ENCODE results near the gene CCT2. TPM values are rescaled to one million over a fixed set of nuclear protein-coding genes. Genes with fewer than 3 reads are reported as not detected.
A peak's percentile ranks its signal among the peaks of the same experiment; 100 is the strongest.

The CCT2 gene
- total and polyA plus RNA-seq, 8 donors = 43.3 to 137 (median 78.3) TPM

DNA sequence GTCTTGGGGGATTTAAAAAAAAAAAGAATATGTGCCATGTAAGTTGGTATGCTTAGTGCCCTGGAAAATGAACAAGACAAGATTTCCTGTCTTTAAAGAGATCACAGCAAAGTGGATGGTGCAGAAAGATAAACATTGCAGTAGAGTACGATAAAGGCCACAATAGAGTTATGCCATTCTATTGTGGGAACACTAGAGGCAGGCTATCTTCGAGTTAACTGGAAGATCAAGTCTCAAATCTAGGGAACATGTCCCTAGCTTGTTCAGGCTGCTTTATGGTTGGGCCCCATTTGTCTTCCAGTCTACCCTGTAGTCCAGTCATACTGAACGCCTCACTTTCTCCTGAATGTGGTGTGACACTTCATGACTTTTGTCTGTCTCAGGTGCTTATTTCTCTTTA, 18.7 kb upstream of the CCT2 start:
- no peaks in the 10 kb centered on the region for H3K9me3 ChIP-seq
- TF ChIP-seq POLR2AphosphoS5 (IDR thresholded peaks at IDR 0.05) (no peak), CTCF (IDR thresholded peaks at IDR 0.05) (no peak), EP300 (IDR thresholded peaks at IDR 0.05) (no peak), POLR2A (IDR thresholded peaks at IDR 0.05) (no peak)
- intact Hi-C loops (cut with DNase I; ENCODE audit: low total_unique reads) = loop anchor here (10.0 kb wide), 1 partner anchor 92 kb away; the partner anchor contains the start of gene FRS2
- H3K36me3 ChIP-seq = peaks cover 9 to 56% (median 38%) of the 10 kb centered on the region in 4 donors
- 73 to 85% (median 76%) methylated on average over 3 of the region's 3 CpGs for WGBS, 5 donors
- H3K4me1 ChIP-seq = peaks cover 0 to 20% (median 0%) of the 10 kb centered on the region in 4 donors
- H3K4me3 ChIP-seq = no peak overlapping the region
- DNase-seq = no peak
- no peak overlapping the region for H3K27ac ChIP-seq
- H3K27me3 ChIP-seq = no peaks in the 10 kb centered on the region

DNA sequence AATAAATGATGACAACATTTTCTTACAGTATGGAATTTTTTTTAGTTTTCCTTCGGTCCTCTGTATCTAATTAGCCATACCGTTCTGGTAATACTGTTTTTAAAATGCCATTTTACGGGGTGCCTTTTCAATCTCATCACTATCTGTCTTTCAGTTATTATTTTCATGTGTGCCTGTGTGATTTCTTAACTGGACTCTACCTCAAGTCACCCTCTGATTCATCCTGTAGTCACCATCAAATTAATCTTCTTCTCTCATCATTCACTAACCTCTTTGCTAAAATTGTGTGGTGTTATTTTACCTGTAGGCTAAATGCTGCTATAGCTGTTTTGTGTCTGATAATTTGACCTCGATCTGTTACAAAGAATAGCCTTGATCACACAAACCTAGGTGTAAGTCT, 16.0 kb upstream of the CCT2 start:
- peaks cover 13 to 66% (median 47%) of the 10 kb centered on the region in 4 donors for H3K36me3 ChIP-seq
- H3K27ac ChIP-seq = no peak overlapping the region
- H3K27me3 ChIP-seq = no peaks in the 10 kb centered on the region
- no peak for DNase-seq
- intact Hi-C loops (cut with DNase I; ENCODE audit: low total_unique reads) = loop anchor here (10.0 kb wide), 1 partner anchor 94 kb away; the partner anchor contains the start of gene FRS2
- peaks cover 0 to 20% (median 0%) of the 10 kb centered on the region in 4 donors for H3K4me1 ChIP-seq
- 65 to 90% (median 77%) methylated on average over 4 of the region's 4 CpGs for WGBS, 5 donors
- no peak overlapping the region for H3K4me3 ChIP-seq
- no peaks in the 10 kb centered on the region for H3K9me3 ChIP-seq
- no peak for TF ChIP-seq POLR2AphosphoS5 (IDR thresholded peaks at IDR 0.05)
- no peak for TF ChIP-seq EP300 (IDR thresholded peaks at IDR 0.05)
- TF ChIP-seq POLR2A (IDR thresholded peaks at IDR 0.05) = no peak
- TF ChIP-seq CTCF (IDR thresholded peaks at IDR 0.05) = no peak

GRCh38 chr12:69570000-69570516, 15.2 kb upstream of the CCT2 start:
- Histone ChIP-seq H3K27me3 (no peaks in the 10 kb centered on the region), H3K4me1 (peaks cover 0 to 20% (median 0%) of the 10 kb centered on the region in 4 donors), H3K4me3 (no peak overlapping the region), H3K36me3 (peaks cover 18 to 68% (median 51%) of the 10 kb centered on the region in 4 donors), H3K27ac (no peak overlapping the region), H3K9me3 (no peaks in the 10 kb centered on the region)
- no peak for DNase-seq
- WGBS, 5 donors = 88 to 92% (median 89%) methylated on average over 10 of the region's 10 CpGs
- intact Hi-C loops (cut with DNase I; ENCODE audit: low total_unique reads) = loop anchor here (10.0 kb wide), 1 partner anchor 95 kb away; the partner anchor contains the start of gene FRS2
- TF ChIP-seq EP300 (IDR thresholded peaks at IDR 0.05) (no peak), CTCF (IDR thresholded peaks at IDR 0.05) (no peak), POLR2AphosphoS5 (IDR thresholded peaks at IDR 0.05) (no peak), POLR2A (IDR thresholded peaks at IDR 0.05) (no peak)

DNA sequence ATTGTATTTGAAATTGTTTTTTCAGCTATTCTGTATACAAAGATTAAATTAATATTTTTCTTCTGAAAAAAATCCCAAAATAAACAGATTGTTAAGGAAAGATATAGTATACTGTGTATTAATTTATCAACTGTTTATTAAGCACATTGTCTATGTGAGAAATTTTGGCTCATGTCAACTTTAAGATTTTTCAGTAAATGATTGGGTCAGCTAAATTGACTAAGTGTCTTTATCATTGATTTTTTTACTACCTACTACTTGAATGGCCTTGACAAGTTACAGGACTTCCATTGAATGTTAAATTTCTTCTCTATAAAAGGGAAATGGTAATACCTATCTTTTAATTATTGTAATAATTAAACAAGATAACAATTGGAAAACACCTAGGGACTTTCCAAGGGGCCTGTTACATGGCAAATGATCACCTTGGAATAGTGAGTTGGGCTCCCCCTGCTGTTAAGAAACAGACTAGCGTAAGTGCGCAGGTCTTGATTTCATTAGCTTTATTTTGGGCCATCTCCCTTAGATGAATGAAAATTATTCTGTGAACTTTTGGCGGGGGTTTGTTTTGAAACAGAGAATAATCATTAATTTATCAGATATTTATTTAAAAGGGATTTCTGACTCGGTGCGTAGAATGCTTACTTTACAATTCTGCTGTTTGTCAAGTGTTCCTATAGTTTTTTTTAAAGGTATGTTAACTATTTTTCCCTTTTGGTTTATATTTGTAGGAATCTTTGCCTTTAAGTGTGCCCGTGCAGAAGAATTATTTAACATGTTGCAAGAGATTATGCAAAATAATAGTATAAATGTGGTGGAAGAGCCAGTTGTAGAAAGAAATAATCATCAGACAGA, 14.5 kb upstream of the CCT2 start:
- WGBS, 5 donors = 24 to 41% (median 29%) methylated on average over 6 of the region's 6 CpGs
- peaks cover 18 to 68% (median 56%) of the 10 kb centered on the region in 4 donors for H3K36me3 ChIP-seq
- H3K9me3 ChIP-seq = no peaks in the 10 kb centered on the region
- H3K4me3 ChIP-seq = no peak overlapping the region
- peaks cover 0 to 20% (median 0%) of the 10 kb centered on the region in 4 donors for H3K4me1 ChIP-seq
- peak in 5 of 7 experiments; percentile 69 to 80 (median 73) for TF ChIP-seq CTCF (IDR thresholded peaks at IDR 0.05)
- no peak for TF ChIP-seq EP300 (IDR thresholded peaks at IDR 0.05)
- TF ChIP-seq POLR2AphosphoS5 (IDR thresholded peaks at IDR 0.05) = peak in 1 of 3 donors; percentile 43
- no peak for TF ChIP-seq POLR2A (IDR thresholded peaks at IDR 0.05)
- no peaks in the 10 kb centered on the region for H3K27me3 ChIP-seq
- no peak overlapping the region for H3K27ac ChIP-seq
- intact Hi-C loops (cut with DNase I; ENCODE audit: low total_unique reads) = no loop called here
- peak; percentile 49 to 86 for DNase-seq

Measured in stomach (tissue), 9 donors.